K562 (cell line): Measurements from ENCODE around the gene CYP2E1. TPM values are rescaled to one million over a fixed set of nuclear protein-coding genes. Genes with fewer than 3 reads are reported as not detected.

Experiments used
- ATF7 ChIP-seq: fragments of 450-650 bp; IDR thresholded peaks from 2 replicates; pipeline ENCODE4 v1.7.1; 2014; ENCODE audit warnings: mild to moderate bottlenecking, moderate library complexity
- FOXJ2 ChIP-seq: fragments of 200-800 bp; sonication (Bioruptor generic); IDR thresholded peaks from 2 replicates; pipeline ENCODE4 v1.6.1; 2016; ENCODE audit warnings: missing genetic modification characterization, missing compliant biosample characterization
- FUS ChIP-seq: fragments of 200-400 bp; formaldehyde crosslinking; optimal IDR thresholded peaks from 2 replicates; pipeline ENCODE3; 2017; ENCODE audit warnings: low read depth, low read length
- KLF13 ChIP-seq: fragments of 450-650 bp; IDR thresholded peaks from 2 replicates; pipeline ENCODE4 v1.6.1; 2016; ENCODE audit warnings: missing genetic modification characterization, low read depth, mild to moderate bottlenecking, missing compliant biosample characterization, moderate library complexity, borderline replicate concordance
- MEF2D ChIP-seq: conservative IDR thresholded peaks from 2 replicates; pipeline ENCODE4 v1.6.1; 2016; ENCODE audit warnings: low read depth, missing genetic modification characterization, missing compliant biosample characterization
- MTF1 ChIP-seq: fragments of 250-450 bp; sonication (Bioruptor Pico); IDR thresholded peaks from 2 replicates; pipeline ENCODE4 v1.9.0; 2021; ENCODE audit warnings: moderate library complexity, mild to moderate bottlenecking, inconsistent platforms, borderline replicate concordance
- POLR2AphosphoS5 ChIP-seq: IDR thresholded peaks from 2 replicates; pipeline ENCODE4 v1.6.1; 2011; ENCODE audit warnings: mild to moderate bottlenecking, low read depth, low read length, moderate library complexity; ENCODE audit not compliant: control insufficient read depth, insufficient read depth
- PTBP1 ChIP-seq: fragments of 200-400 bp; formaldehyde crosslinking; IDR thresholded peaks from 2 replicates; pipeline ENCODE4 v1.6.1; 2017; ENCODE audit warnings: low read depth, low read length
- SMAD4 ChIP-seq: fragments of 250-450 bp; sonication (Bioruptor Pico); conservative IDR thresholded peaks from 2 replicates; pipeline ENCODE4 v1.8.0; 2021; ENCODE audit warnings: inconsistent platforms, mild to moderate bottlenecking, moderate library complexity
- SMARCE1 ChIP-seq: fragments of 450-650 bp; IDR thresholded peaks from 2 replicates; pipeline ENCODE4 v1.7.1; 2016; ENCODE audit warnings: mild to moderate bottlenecking
- XRCC5 ChIP-seq: fragments of 200-400 bp; formaldehyde crosslinking; IDR thresholded peaks from 2 replicates; pipeline ENCODE4 v1.6.1; 2017; ENCODE audit warnings: low read depth, mild to moderate bottlenecking, low read length
- ZC3H8 ChIP-seq: fragments of 450-650 bp; IDR thresholded peaks from 2 replicates; pipeline ENCODE4 v1.6.1; 2017
- ZNF146 ChIP-seq: IDR thresholded peaks from one replicate; pipeline ENCODE4 v1.6.1; 2018; ENCODE audit warnings: missing compliant biosample characterization; ENCODE audit not compliant: unreplicated experiment
- ZNF197 ChIP-seq: fragments of 200-800 bp; sonication (Bioruptor generic); IDR thresholded peaks from 2 replicates; pipeline ENCODE4 v1.6.1; 2016; ENCODE audit warnings: low read depth, missing genetic modification characterization, missing compliant biosample characterization
- ZNF347 ChIP-seq: fragments of 450-650 bp; formaldehyde crosslinking; IDR thresholded peaks from 2 replicates; pipeline ENCODE4 v1.4.0; 2020; ENCODE audit warnings: low read depth, mild to moderate bottlenecking, moderate library complexity
- polyA plus RNA-seq, 8 experiments: library from polyadenylated mRNA; depleted of rRNA in 4 of 8; stranded (reverse) in 5 of 8; unstranded in 3 of 8; fragments of >200 nt; fragmentation: Nextera tagmentation in 2 of 8; fragmentation: Illumina TruSeq in 1 of 8; extraction: Ambion mirVana in 2 of 8; extraction: Trizol in 1 of 8; gene quantifications; 2 replicates each; pipeline versions ENCODE4 v1.2.1 to v1.2.3, GENCODE V29; 2011 to 2014; ENCODE audit warnings: inconsistent platforms in 1 of 8, missing spikeins in 1 of 8
- total RNA-seq, 7 experiments: library from RNA; depleted of rRNA in 6 of 7; stranded (reverse); fragments of >200 nt in 6 of 7; fragmentation: Illumina TruSeq in 2 of 7; extraction: Trizol in 2 of 7; gene quantifications; 2 replicates each; pipeline versions ENCODE4 v1.2.1 to v1.2.3, GENCODE V29; 2011 to 2021; ENCODE audit warnings: low replicate concordance in 1 of 7
- TF ChIP-seq, protein P1 (sequence below), 2 experiments: fragments of 450-650 bp in 1 of 2; IDR thresholded peaks; 2 replicates each; pipeline ENCODE4 v1.6.1; 2011 to 2017; ENCODE audit warnings: low read depth in 2 of 2, antibody characterized with exemption in 1 of 2, borderline replicate concordance in 1 of 2, low read length in 1 of 2, mild to moderate bottlenecking in 1 of 2, mixed read lengths in 1 of 2; ENCODE audit not compliant: control insufficient read depth in 1 of 2
- TF ChIP-seq, protein P2 (sequence below): fragments of 450-650 bp; IDR thresholded peaks from 2 replicates; pipeline ENCODE4 v1.6.1; 2016; ENCODE audit warnings: low read depth

CYP2E1 gene
- total and polyA plus RNA-seq, 9 of the 15 experiments (the other 6 are each of a cell fraction or from before 2014, with no cell fraction given), result 0.07 to 1.6 (median 0.19) TPM; not detected in 2

DNA sequence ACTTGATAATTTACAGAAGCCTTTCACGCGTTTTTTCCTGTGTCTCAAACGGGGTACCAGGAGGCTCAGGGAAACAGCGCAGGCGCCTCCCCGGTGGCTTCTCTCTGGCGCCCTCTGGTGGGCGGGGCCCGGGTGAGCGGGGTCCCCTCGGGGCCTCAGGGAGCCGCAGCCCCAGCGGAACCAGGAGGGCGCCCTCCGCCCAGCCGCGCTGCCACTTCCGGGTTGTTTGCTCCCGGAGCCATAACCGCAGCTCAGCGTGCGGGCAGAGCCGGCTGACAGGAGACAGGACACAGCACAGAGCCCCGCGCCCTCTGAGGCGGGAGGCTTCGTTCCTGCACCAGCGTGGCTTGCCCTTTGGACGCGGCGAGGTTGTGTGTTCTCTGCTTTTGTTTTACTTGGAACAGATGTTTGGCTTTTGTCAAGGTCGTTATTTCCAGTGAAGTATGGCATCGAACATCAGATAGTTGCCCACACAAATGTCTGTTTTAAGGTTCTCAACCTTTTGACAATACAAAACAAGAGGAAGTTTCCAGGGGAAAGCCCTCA, 6.9 kb upstream of the CYP2E1 start (continued):
- TF ChIP-seq, protein P1, sequence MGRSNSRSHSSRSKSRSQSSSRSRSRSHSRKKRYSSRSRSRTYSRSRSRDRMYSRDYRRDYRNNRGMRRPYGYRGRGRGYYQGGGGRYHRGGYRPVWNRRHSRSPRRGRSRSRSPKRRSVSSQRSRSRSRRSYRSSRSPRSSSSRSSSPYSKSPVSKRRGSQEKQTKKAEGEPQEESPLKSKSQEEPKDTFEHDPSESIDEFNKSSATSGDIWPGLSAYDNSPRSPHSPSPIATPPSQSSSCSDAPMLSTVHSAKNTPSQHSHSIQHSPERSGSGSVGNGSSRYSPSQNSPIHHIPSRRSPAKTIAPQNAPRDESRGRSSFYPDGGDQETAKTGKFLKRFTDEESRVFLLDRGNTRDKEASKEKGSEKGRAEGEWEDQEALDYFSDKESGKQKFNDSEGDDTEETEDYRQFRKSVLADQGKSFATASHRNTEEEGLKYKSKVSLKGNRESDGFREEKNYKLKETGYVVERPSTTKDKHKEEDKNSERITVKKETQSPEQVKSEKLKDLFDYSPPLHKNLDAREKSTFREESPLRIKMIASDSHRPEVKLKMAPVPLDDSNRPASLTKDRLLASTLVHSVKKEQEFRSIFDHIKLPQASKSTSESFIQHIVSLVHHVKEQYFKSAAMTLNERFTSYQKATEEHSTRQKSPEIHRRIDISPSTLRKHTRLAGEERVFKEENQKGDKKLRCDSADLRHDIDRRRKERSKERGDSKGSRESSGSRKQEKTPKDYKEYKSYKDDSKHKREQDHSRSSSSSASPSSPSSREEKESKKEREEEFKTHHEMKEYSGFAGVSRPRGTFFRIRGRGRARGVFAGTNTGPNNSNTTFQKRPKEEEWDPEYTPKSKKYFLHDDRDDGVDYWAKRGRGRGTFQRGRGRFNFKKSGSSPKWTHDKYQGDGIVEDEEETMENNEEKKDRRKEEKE (IDR thresholded peaks at IDR 0.05; ENCODE audit: borderline replicate concordance in 1 of 2, control insufficient read depth in 1 of 2, low read depth in 2 of 2, low read length in 1 of 2), result no peak
- TF ChIP-seq PTBP1, result no peak
- TF ChIP-seq ATF7, result peak; percentile 61; the same call in 1 of the 2 replicates
- TF ChIP-seq KLF13 (tag), result no peak
- TF ChIP-seq POLR2AphosphoS5, result no peak
- TF ChIP-seq ZNF146, result no peak
- peak; percentile 61; the same call in 1 of the 2 replicates for TF ChIP-seq SMAD4 (CRISPR knock-in tag)
- no peak for TF ChIP-seq MEF2D (tag)
- TF ChIP-seq MTF1, result no peak
- TF ChIP-seq ZNF197 (CRISPR knock-in tag), result no peak
- TF ChIP-seq, protein P2, sequence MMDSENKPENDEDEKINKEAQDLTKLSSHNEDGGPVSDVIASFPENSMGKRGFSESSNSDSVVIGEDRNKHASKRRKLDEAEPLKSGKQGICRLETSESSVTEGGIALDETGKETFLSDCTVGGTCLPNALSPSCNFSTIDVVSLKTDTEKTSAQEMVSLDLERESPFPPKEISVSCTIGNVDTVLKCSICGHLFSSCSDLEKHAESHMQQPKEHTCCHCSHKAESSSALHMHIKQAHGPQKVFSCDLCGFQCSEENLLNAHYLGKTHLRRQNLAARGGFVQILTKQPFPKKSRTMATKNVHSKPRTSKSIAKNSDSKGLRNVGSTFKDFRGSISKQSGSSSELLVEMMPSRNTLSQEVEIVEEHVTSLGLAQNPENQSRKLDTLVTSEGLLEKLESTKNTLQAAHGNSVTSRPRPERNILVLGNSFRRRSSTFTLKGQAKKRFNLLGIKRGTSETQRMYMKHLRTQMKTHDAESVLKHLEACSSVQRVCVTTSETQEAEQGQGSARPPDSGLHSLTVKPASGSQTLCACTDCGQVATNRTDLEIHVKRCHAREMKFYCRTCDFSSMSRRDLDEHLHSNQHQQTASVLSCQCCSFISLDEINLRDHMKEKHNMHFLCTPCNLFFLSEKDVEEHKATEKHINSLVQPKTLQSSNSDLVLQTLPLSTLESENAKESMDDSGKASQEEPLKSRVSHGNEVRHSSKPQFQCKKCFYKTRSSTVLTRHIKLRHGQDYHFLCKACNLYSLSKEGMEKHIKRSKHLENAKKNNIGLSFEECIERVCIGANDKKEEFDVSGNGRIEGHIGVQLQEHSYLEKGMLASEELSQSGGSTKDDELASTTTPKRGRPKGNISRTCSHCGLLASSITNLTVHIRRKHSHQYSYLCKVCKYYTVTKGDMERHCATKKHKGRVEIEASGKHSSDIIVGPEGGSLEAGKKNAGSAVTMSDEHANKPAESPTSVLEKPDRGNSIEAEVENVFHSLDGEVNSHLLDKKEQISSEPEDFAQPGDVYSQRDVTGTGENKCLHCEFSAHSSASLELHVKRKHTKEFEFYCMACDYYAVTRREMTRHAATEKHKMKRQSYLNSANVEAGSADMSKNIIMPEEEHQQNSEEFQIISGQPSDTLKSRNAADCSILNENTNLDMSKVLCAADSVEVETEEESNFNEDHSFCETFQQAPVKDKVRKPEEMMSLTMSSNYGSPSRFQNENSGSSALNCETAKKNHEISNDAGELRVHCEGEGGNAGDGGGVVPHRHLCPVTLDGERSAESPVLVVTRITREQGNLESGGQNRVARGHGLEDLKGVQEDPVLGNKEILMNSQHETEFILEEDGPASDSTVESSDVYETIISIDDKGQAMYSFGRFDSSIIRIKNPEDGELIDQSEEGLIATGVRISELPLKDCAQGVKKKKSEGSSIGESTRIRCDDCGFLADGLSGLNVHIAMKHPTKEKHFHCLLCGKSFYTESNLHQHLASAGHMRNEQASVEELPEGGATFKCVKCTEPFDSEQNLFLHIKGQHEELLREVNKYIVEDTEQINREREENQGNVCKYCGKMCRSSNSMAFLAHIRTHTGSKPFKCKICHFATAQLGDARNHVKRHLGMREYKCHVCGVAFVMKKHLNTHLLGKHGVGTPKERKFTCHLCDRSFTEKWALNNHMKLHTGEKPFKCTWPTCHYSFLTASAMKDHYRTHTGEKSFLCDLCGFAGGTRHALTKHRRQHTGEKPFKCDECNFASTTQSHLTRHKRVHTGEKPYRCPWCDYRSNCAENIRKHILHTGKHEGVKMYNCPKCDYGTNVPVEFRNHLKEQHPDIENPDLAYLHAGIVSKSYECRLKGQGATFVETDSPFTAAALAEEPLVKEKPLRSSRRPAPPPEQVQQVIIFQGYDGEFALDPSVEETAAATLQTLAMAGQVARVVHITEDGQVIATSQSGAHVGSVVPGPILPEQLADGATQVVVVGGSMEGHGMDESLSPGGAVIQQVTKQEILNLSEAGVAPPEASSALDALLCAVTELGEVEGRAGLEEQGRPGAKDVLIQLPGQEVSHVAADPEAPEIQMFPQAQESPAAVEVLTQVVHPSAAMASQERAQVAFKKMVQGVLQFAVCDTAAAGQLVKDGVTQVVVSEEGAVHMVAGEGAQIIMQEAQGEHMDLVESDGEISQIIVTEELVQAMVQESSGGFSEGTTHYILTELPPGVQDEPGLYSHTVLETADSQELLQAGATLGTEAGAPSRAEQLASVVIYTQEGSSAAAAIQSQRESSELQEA, result no peak
- TF ChIP-seq FUS, result no peak
- TF ChIP-seq FOXJ2, result no peak
- no peak for TF ChIP-seq ZC3H8
- TF ChIP-seq SMARCE1, result no peak; the same call in 1 of the 2 replicates
- TF ChIP-seq XRCC5, result peak; percentile 76; the same call in 1 of the 2 replicates
- no peak for TF ChIP-seq ZNF347 (CRISPR knock-in tag)
